GM12864 (cell line): ENCODE results near the gene CHPT1.
A peak's percentile ranks its signal among the peaks of the same experiment; 100 is the strongest.

ENCODE experiments used
- DNase-seq: peaks from one replicate; pipeline ENCODE4 v3.0.0-alpha.2; 2011; ENCODE audit warnings: low read depth
- H3K4me3 ChIP-seq: 2 replicates; pipeline ENCODE4 v1.5.1; 2011; ENCODE audit warnings: mild to moderate bottlenecking, low read depth, low read length, control low read depth
- CTCF ChIP-seq: IDR thresholded peaks from 2 replicates; pipeline ENCODE4 v1.5.1; 2011; ENCODE audit warnings: low read depth, mild to moderate bottlenecking, moderate library complexity, low read length, control low read depth, inconsistent platforms; ENCODE audit errors: missing control alignments

Gene CHPT1

GRCh38 chr12:101694986-101695385, 2.5 kb upstream of the CHPT1 start:
- no peak for DNase-seq
- TF ChIP-seq CTCF, result no peak
- no peak overlapping the region for H3K4me3 ChIP-seq

GRCh38 chr12:101695706-101696105, 1.7 kb upstream of the CHPT1 start:
- no peak overlapping the region for H3K4me3 ChIP-seq
- TF ChIP-seq CTCF, result no peak
- DNase-seq, result no peak

- no peak for DNase-seq
- H3K4me3 ChIP-seq, result peak overlapping the region; percentile 92
- no peak for TF ChIP-seq CTCF
Observed at GRCh38 chr12:101696251-101697196, 916 bp upstream of the CHPT1 start.

GRCh38 chr12:101697930-101698799, 725 bp downstream of the CHPT1 start:
- DNase-seq, result peak; percentile 7
- TF ChIP-seq CTCF, result no peak

GRCh38 chr12:101698800-101699347, 1.4 kb downstream of the CHPT1 start:
- DNase-seq, result no peak
- H3K4me3 ChIP-seq, result no peak overlapping the region; the same call in 1 of the 2 replicates
- no peak for TF ChIP-seq CTCF

More at GRCh38 chr12:101697930-101698799, 725 bp downstream of the CHPT1 start:
- H3K4me3 ChIP-seq, result peak overlapping the region; percentile 92

- no peak for TF ChIP-seq CTCF
- DNase-seq, result no peak
- H3K4me3 ChIP-seq, result no peak overlapping the region
Observed at GRCh38 chr12:101700299-101700820, 2.9 kb downstream of the CHPT1 start.
